Measurements from ENCODE around the gene CUL3.

DNA sequence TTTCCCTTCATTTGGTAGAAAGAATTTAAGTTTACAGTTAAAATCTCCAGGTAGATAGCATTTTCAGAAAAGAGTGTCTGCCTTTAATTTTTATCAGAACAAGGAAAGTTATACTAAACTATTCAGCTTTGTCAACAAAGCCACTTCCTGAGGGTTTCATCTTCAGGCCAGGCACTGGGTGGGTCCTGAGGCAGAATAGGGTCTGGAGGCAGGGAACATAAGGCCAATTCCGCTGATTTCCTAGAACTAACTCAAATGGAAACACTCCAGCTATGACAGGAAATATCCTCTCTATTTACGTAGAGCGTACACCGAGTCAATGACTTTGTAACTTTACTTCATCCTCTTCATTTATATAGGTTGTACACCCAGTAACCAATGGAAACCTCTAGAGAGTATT is 150.5 kb downstream of the CUL3 start:
- TF ChIP-seq, protein P1, sequence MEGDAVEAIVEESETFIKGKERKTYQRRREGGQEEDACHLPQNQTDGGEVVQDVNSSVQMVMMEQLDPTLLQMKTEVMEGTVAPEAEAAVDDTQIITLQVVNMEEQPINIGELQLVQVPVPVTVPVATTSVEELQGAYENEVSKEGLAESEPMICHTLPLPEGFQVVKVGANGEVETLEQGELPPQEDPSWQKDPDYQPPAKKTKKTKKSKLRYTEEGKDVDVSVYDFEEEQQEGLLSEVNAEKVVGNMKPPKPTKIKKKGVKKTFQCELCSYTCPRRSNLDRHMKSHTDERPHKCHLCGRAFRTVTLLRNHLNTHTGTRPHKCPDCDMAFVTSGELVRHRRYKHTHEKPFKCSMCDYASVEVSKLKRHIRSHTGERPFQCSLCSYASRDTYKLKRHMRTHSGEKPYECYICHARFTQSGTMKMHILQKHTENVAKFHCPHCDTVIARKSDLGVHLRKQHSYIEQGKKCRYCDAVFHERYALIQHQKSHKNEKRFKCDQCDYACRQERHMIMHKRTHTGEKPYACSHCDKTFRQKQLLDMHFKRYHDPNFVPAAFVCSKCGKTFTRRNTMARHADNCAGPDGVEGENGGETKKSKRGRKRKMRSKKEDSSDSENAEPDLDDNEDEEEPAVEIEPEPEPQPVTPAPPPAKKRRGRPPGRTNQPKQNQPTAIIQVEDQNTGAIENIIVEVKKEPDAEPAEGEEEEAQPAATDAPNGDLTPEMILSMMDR (CRISPR knock-in tag; IDR thresholded peaks at IDR 0.05), result no peak
- TF ChIP-seq KLF6 (CRISPR knock-in tag; IDR thresholded peaks at IDR 0.05) (no peak), SATB2 (CRISPR knock-in tag; IDR thresholded peaks at IDR 0.05) (no peak), CREM (IDR thresholded peaks at IDR 0.05) (no peak), CREM (CRISPR knock-in tag; IDR thresholded peaks at IDR 0.05) (no peak), NR1H2 (CRISPR knock-in tag; IDR thresholded peaks at IDR 0.05; ENCODE audit: borderline replicate concordance, low read depth) (no peak), MAFK (conservative IDR thresholded peaks at IDR 0.05 in 1 of 2, IDR thresholded peaks at IDR 0.05 in 1 of 2; ENCODE audit: low read length in 2 of 2) (no peak), ZBTB7A (CRISPR knock-in tag; IDR thresholded peaks at IDR 0.05) (no peak), CAMTA2 (CRISPR knock-in tag; IDR thresholded peaks at IDR 0.05; ENCODE audit: borderline replicate concordance) (no peak), TAF1 (CRISPR knock-in tag; IDR thresholded peaks at IDR 0.05) (no peak), FOXP1 (IDR thresholded peaks at IDR 0.05) (no peak), FOXP1 (CRISPR knock-in tag; IDR thresholded peaks at IDR 0.05) (no peak), HDAC1 (CRISPR knock-in tag; IDR thresholded peaks at IDR 0.05) (no peak), CCDC6 (CRISPR knock-in tag; IDR thresholded peaks at IDR 0.05) (no peak)
- TF ChIP-seq, protein P2, sequence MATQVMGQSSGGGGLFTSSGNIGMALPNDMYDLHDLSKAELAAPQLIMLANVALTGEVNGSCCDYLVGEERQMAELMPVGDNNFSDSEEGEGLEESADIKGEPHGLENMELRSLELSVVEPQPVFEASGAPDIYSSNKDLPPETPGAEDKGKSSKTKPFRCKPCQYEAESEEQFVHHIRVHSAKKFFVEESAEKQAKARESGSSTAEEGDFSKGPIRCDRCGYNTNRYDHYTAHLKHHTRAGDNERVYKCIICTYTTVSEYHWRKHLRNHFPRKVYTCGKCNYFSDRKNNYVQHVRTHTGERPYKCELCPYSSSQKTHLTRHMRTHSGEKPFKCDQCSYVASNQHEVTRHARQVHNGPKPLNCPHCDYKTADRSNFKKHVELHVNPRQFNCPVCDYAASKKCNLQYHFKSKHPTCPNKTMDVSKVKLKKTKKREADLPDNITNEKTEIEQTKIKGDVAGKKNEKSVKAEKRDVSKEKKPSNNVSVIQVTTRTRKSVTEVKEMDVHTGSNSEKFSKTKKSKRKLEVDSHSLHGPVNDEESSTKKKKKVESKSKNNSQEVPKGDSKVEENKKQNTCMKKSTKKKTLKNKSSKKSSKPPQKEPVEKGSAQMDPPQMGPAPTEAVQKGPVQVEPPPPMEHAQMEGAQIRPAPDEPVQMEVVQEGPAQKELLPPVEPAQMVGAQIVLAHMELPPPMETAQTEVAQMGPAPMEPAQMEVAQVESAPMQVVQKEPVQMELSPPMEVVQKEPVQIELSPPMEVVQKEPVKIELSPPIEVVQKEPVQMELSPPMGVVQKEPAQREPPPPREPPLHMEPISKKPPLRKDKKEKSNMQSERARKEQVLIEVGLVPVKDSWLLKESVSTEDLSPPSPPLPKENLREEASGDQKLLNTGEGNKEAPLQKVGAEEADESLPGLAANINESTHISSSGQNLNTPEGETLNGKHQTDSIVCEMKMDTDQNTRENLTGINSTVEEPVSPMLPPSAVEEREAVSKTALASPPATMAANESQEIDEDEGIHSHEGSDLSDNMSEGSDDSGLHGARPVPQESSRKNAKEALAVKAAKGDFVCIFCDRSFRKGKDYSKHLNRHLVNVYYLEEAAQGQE (IDR thresholded peaks at IDR 0.05; ENCODE audit: borderline replicate concordance in 1 of 2, low read depth in 1 of 2, low read length in 2 of 2), result no peak
